Measurements from ENCODE around the gene ACOXL.

The ACOXL gene

DNA sequence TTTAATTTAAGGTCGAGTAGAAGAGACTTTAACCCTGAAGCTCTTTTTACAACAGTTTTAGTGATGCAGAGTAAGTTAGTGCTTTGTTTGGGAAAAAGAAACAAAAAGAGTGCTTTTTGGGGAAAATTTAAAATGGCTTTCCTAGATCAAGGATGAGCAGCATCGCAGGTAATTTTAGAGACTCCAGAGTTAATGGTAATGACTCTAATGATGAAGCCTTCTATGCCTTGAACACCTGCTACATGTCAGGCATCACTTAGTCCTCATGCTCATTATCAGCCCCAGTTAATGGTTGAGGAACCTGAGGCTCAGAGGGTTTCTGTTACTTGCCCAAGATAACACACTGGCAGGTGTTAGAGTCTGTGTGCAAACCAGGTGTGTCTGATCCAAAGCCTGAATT is 167.8 kb downstream of the ACOXL start:
- Histone ChIP-seq H3K9me3 (ENCODE audit: insufficient read depth, low read length) (no peaks in the 10 kb centered on the region), H3K27ac (ENCODE audit: low read depth, low read length) (no peak overlapping the region), H3K9ac (ENCODE audit: low read length) (no peak overlapping the region), H4K20me1 (ENCODE audit: low read depth, low read length) (no peaks in the 10 kb centered on the region), H3F3A (ENCODE audit: insufficient read depth) (no peaks in the 10 kb centered on the region), H3K27me3 (ENCODE audit: low read length) (no peaks in the 10 kb centered on the region), H2AFZ (ENCODE audit: low read depth, low read length, severe bottlenecking) (no peak overlapping the region), H3K4me2 (ENCODE audit: low read depth, low read length, poor library complexity, severe bottlenecking) (no peak overlapping the region), H3K79me2 (ENCODE audit: insufficient read depth, low read length) (no peaks in the 10 kb centered on the region), H3K4me3 (ENCODE audit: insufficient read depth, low read length, poor library complexity, severe bottlenecking) (no peak overlapping the region), H3K9me2 (replicated peaks; ENCODE audit: insufficient read depth, low read length) (no peaks in the 10 kb centered on the region), H3K36me3 (ENCODE audit: low read length) (no peaks in the 10 kb centered on the region)
- TF ChIP-seq EZH2phosphoT487 (conservative IDR thresholded peaks at IDR 0.05; ENCODE audit: low read length): no peak
- TF ChIP-seq, protein P1, sequence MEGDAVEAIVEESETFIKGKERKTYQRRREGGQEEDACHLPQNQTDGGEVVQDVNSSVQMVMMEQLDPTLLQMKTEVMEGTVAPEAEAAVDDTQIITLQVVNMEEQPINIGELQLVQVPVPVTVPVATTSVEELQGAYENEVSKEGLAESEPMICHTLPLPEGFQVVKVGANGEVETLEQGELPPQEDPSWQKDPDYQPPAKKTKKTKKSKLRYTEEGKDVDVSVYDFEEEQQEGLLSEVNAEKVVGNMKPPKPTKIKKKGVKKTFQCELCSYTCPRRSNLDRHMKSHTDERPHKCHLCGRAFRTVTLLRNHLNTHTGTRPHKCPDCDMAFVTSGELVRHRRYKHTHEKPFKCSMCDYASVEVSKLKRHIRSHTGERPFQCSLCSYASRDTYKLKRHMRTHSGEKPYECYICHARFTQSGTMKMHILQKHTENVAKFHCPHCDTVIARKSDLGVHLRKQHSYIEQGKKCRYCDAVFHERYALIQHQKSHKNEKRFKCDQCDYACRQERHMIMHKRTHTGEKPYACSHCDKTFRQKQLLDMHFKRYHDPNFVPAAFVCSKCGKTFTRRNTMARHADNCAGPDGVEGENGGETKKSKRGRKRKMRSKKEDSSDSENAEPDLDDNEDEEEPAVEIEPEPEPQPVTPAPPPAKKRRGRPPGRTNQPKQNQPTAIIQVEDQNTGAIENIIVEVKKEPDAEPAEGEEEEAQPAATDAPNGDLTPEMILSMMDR (IDR thresholded peaks at IDR 0.05; ENCODE audit: insufficient read depth, low read length, poor library complexity, severe bottlenecking): no peak

DNA sequence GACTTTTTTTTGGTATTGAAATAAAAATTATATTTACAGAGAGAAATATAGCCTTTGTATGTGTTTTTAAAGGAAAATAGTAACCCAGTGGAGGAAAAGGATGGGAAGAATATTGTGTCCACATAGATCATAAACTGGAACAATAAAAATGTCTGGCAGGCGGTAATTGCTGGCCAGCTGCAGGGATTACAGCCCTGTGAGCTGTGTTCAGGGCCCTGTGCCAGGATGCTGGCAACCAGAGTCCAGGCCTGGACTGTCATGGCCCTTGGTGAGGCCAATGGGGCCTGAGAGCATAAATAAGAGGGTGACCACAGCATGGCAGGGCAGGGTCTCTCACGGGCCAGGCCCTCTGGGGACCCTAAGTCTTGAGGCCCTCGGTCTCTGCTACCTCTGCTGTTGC is 171.2 kb downstream of the ACOXL start:
- Histone ChIP-seq H3K9ac (ENCODE audit: low read length) (no peak overlapping the region), H3F3A (ENCODE audit: insufficient read depth) (no peaks in the 10 kb centered on the region), H3K27ac (ENCODE audit: low read depth, low read length) (no peak overlapping the region), H4K20me1 (ENCODE audit: low read depth, low read length) (no peaks in the 10 kb centered on the region), H3K27me3 (ENCODE audit: low read length) (no peaks in the 10 kb centered on the region), H3K4me2 (ENCODE audit: low read depth, low read length, poor library complexity, severe bottlenecking) (no peak overlapping the region), H3K4me3 (ENCODE audit: insufficient read depth, low read length, poor library complexity, severe bottlenecking) (no peak overlapping the region), H3K79me2 (ENCODE audit: insufficient read depth, low read length) (no peaks in the 10 kb centered on the region), H3K9me3 (ENCODE audit: insufficient read depth, low read length) (no peaks in the 10 kb centered on the region), H2AFZ (ENCODE audit: low read depth, low read length, severe bottlenecking) (no peak overlapping the region), H3K9me2 (replicated peaks; ENCODE audit: insufficient read depth, low read length) (no peaks in the 10 kb centered on the region), H3K36me3 (ENCODE audit: low read length) (no peaks in the 10 kb centered on the region)
- no peak for TF ChIP-seq EZH2phosphoT487 (conservative IDR thresholded peaks at IDR 0.05; ENCODE audit: low read length)
- TF ChIP-seq, protein P1 (IDR thresholded peaks at IDR 0.05; ENCODE audit: insufficient read depth, low read length, poor library complexity, severe bottlenecking): no peak

DNA sequence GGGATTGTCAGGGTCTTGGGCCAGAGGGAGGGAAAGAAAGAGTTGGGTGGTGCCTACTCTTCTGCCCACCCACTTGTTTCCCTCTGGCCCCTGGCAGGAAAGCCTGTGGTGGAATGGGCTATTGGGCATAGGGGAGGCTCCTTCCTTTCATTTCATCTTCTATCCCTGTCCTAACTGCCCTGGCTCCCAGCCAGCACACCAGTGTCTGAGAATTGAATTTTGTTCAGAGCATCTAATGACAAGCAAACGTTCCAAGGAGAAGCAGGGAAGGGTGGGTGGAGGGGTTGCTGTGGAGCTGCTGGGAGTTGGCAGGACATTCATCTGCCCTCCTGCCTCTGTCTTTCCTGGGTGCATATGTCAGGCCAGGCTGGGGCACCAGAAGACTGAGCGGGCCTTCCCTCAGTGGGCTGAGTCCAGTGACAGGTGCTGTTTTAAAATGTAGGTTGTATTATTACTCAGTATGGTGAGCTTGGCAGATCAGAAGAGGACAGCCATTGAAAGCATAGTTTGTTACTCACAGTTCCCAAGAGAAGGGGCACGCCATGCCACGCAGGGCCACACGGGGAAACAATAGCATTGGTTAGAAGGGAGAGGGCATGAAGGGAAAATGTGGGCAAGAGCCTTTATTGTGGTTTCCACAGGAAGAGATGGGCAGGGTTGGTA is 171.9 kb downstream of the ACOXL start:
- no peaks in the 10 kb centered on the region for H4K20me1 ChIP-seq (ENCODE audit: low read depth, low read length)
- H3K27ac ChIP-seq (ENCODE audit: low read depth, low read length): no peak overlapping the region
- no peak overlapping the region for H3K4me2 ChIP-seq (ENCODE audit: low read depth, low read length, poor library complexity, severe bottlenecking)
- H3K9me2 ChIP-seq (replicated peaks; ENCODE audit: insufficient read depth, low read length): no peaks in the 10 kb centered on the region
- no peak overlapping the region for H3K9ac ChIP-seq (ENCODE audit: low read length)
- H2AFZ ChIP-seq (ENCODE audit: low read depth, low read length, severe bottlenecking): no peak overlapping the region
- H3K79me2 ChIP-seq (ENCODE audit: insufficient read depth, low read length): no peaks in the 10 kb centered on the region
- no peak for TF ChIP-seq EZH2phosphoT487 (conservative IDR thresholded peaks at IDR 0.05; ENCODE audit: low read length)
- TF ChIP-seq, protein P1 (IDR thresholded peaks at IDR 0.05; ENCODE audit: insufficient read depth, low read length, poor library complexity, severe bottlenecking): no peak
- no peaks in the 10 kb centered on the region for H3K36me3 ChIP-seq (ENCODE audit: low read length)
- H3F3A ChIP-seq (ENCODE audit: insufficient read depth): no peaks in the 10 kb centered on the region
- no peaks in the 10 kb centered on the region for H3K9me3 ChIP-seq (ENCODE audit: insufficient read depth, low read length)
- H3K4me3 ChIP-seq (ENCODE audit: insufficient read depth, low read length, poor library complexity, severe bottlenecking): no peak overlapping the region
- H3K27me3 ChIP-seq (ENCODE audit: low read length): no peaks in the 10 kb centered on the region
